ENCODE measurements around the gene MLLT10.
"Not testable (repeated sequence)": the region's sequence is repeated elsewhere in the genome, so short reads cannot be mapped to it uniquely, and the experiment has no call there.

MLLT10 gene

DNA sequence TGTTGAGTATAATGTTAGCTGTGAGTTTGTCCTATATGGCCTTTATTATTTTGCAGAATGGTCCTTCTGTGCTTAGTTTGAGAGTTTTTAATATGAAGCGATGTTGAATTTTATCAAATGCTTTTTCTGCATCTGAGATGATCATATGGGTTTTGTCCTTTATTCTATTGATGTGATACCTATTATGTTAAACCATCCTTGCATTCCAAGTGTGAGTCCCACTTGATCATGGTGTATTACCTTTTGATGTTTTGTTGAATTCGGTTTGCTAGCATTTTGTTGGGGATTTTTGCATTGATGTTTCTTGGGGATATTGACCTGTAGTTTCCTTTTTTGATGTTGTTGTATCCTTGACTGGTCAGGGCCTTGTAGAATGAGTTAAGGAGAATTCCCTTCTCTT lies 166.4 kb downstream of the MLLT10 start:
- Histone ChIP-seq H3K27ac (ENCODE audit: low read depth, low read length) (no peak overlapping the region), H3K9ac (ENCODE audit: low read length) (no peak overlapping the region), H3K27me3 (ENCODE audit: control insufficient read depth in 1 of 2, insufficient read depth in 2 of 2, low read length in 2 of 2) (no peaks in the 10 kb centered on the region), H3K36me3 (ENCODE audit: insufficient read depth, low read length) (no peaks in the 10 kb centered on the region), H3K4me1 (ENCODE audit: insufficient read depth, low read length) (peaks cover 3% of the 10 kb centered on the region), H3K4me3 (ENCODE audit: low read depth in 1 of 2, low read length in 2 of 2) (no peak overlapping the region), H3K9me3 (ENCODE audit: low read length) (peaks cover 11% of the 10 kb centered on the region)

DNA sequence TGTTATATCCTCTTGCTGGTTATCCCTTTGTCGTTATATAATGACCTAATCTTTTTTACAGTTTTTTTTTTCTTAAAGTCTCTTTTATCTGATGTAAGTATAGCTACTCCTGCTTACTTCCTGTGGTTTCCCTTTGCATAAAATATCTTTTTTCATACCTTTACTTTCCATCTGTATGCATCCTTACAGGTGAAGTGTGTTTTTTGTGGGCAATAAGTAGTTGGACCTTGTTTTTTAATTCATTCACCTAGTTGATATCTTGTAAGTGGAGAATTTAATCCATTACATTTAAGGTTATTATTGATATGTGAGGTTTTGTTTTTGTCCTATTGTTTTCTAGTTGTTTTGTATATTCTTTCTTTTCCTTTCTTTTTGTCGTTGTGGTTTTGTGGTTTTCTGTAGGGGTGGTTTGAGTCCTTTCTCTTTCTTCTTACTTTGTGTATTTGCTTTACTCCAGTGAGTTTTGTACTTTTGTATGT lies 168.6 kb downstream of the MLLT10 start:
- Histone ChIP-seq H3K9ac (ENCODE audit: low read length) (no peak overlapping the region), H3K36me3 (ENCODE audit: insufficient read depth, low read length) (no peaks in the 10 kb centered on the region), H3K27ac (ENCODE audit: low read depth, low read length) (no peak overlapping the region), H3K9me3 (ENCODE audit: low read length) (peaks cover 11% of the 10 kb centered on the region), H3K4me1 (ENCODE audit: insufficient read depth, low read length) (no peaks in the 10 kb centered on the region), H3K4me3 (ENCODE audit: low read depth in 1 of 2, low read length in 2 of 2) (no peak overlapping the region), H3K27me3 (ENCODE audit: control insufficient read depth in 1 of 2, insufficient read depth in 2 of 2, low read length in 2 of 2) (no peaks in the 10 kb centered on the region)

DNA sequence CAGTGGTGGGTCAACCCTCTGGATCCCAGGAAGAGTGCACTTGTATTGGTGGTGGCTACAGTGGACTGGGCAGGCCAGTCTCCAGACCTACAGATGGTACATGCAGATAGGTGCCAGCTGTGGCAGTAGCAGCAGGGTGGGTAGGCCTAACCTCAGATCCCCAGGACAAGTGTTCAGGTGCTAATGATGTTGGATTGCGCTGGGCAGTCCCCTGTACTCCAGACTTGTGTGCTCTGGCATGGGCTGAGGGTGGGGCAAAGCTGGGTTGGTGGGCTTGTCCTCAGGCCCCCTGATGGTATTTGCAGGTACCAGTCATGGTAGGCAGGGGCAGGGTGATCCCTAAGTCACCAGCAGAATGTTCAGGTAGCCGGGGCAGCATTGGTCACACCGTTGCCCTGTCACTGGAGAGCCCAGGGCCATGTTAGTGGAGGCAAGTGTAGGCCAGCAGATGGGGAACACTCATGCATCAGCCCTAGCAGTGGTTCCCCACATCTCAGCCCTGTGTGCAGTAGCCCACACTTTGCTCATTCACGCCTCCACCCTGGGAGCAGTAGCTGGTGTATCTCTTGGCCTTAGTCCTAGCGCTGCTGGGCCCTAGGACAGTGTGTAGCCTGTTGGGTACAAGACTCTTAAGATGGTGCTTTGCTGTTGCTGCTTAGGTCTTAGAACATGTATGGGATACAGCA lies 171.3 kb downstream of the MLLT10 start:
- Histone ChIP-seq H3K27me3 (ENCODE audit: control insufficient read depth in 1 of 2, insufficient read depth in 2 of 2, low read length in 2 of 2) (no peaks in the 10 kb centered on the region), H3K9me3 (ENCODE audit: low read length) (peaks cover 4% of the 10 kb centered on the region), H3K9ac (ENCODE audit: low read length) (no peak overlapping the region), H3K4me3 (ENCODE audit: low read depth in 1 of 2, low read length in 2 of 2) (no peak overlapping the region), H3K27ac (ENCODE audit: low read depth, low read length) (no peak overlapping the region), H3K4me1 (ENCODE audit: insufficient read depth, low read length) (no peaks in the 10 kb centered on the region), H3K36me3 (ENCODE audit: insufficient read depth, low read length) (no peaks in the 10 kb centered on the region)

DNA sequence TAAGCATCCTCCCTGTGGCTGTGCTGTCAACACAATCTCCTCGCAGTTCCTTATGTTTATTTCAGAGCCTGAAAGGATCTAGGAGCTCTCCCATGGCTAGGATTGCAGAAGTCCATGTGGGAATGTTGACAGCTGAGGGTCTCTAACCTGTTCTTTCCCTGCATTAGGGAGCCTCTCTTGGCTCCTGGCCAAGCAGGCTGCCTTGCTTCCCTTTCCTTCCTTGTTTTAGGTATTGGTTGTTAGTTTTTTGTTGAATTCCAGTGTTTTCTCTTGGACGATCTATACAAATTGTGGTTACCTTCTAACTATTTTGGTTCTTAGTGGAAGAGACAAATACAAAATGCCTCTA lies 171.8 kb downstream of the MLLT10 start:
- Histone ChIP-seq H3K27ac (ENCODE audit: low read depth, low read length) (no peak overlapping the region), H3K9ac (ENCODE audit: low read length) (no peak overlapping the region), H3K36me3 (ENCODE audit: insufficient read depth, low read length) (no peaks in the 10 kb centered on the region), H3K9me3 (ENCODE audit: low read length) (no peaks in the 10 kb centered on the region), H3K4me1 (ENCODE audit: insufficient read depth, low read length) (no peaks in the 10 kb centered on the region), H3K4me3 (ENCODE audit: low read depth in 1 of 2, low read length in 2 of 2) (no peak overlapping the region), H3K27me3 (ENCODE audit: control insufficient read depth in 1 of 2, insufficient read depth in 2 of 2, low read length in 2 of 2) (no peaks in the 10 kb centered on the region)

DNA sequence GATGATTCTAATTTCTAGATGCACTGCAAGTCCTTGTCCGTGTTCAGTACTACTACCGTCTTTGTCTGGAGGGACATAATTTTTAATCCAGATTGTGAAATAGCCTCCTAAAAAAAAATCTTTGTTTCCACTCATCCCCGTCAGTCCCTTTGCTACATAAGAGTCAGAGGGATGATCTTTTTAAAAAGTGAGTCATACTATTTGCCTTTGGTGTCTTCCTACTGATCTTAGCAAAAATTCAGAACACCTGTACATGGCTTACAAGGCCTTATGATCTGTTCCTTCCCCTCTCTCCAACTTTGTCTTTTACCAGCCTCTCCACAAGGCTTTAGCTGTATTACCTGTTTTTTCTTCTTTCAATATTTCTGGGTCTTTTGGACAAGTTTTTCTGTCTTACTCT lies 173.5 kb downstream of the MLLT10 start:
- H3K4me1 ChIP-seq (ENCODE audit: insufficient read depth, low read length), result no peaks in the 10 kb centered on the region
- no peaks in the 10 kb centered on the region for H3K27me3 ChIP-seq (ENCODE audit: control insufficient read depth in 1 of 2, insufficient read depth in 2 of 2, low read length in 2 of 2)
- no peak overlapping the region for H3K9ac ChIP-seq (ENCODE audit: low read length)
- H3K36me3 ChIP-seq (ENCODE audit: insufficient read depth, low read length), result no peaks in the 10 kb centered on the region
- H3K27ac ChIP-seq (ENCODE audit: low read depth, low read length), result no peak overlapping the region
- H3K9me3 ChIP-seq (ENCODE audit: low read length), result no peaks in the 10 kb centered on the region
- no peak overlapping the region for H3K4me3 ChIP-seq (ENCODE audit: low read depth in 1 of 2, low read length in 2 of 2)

DNA sequence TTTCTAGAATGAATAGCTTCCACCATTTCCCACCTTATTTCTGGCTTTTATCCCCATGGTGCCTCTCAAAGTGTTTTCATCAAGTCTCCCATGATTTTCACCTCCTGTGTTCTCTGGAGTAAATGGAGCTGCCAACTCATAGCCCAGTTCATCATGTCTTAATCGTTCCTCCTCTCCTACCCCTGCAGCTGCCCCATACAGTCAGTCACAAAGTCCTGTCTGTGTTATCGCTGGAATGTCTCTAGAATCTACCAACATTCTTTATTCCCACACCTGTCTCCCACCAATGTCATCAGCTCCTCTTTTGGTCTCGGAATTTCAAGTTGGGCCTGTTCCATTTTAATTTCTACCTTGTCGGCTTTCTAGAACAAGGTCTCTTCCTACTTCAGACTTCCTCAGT lies 178.9 kb downstream of the MLLT10 start:
- H3K36me3 ChIP-seq (ENCODE audit: insufficient read depth, low read length), result peaks cover 11% of the 10 kb centered on the region
- H3K4me3 ChIP-seq (ENCODE audit: low read depth in 1 of 2, low read length in 2 of 2), result no peak overlapping the region
- H3K9ac ChIP-seq (ENCODE audit: low read length), result no peak overlapping the region
- H3K9me3 ChIP-seq (ENCODE audit: low read length), result no peaks in the 10 kb centered on the region
- H3K27me3 ChIP-seq (ENCODE audit: control insufficient read depth in 1 of 2, insufficient read depth in 2 of 2, low read length in 2 of 2), result no peaks in the 10 kb centered on the region
- H3K4me1 ChIP-seq (ENCODE audit: insufficient read depth, low read length), result no peaks in the 10 kb centered on the region
- no peak overlapping the region for H3K27ac ChIP-seq (ENCODE audit: low read depth, low read length)

DNA sequence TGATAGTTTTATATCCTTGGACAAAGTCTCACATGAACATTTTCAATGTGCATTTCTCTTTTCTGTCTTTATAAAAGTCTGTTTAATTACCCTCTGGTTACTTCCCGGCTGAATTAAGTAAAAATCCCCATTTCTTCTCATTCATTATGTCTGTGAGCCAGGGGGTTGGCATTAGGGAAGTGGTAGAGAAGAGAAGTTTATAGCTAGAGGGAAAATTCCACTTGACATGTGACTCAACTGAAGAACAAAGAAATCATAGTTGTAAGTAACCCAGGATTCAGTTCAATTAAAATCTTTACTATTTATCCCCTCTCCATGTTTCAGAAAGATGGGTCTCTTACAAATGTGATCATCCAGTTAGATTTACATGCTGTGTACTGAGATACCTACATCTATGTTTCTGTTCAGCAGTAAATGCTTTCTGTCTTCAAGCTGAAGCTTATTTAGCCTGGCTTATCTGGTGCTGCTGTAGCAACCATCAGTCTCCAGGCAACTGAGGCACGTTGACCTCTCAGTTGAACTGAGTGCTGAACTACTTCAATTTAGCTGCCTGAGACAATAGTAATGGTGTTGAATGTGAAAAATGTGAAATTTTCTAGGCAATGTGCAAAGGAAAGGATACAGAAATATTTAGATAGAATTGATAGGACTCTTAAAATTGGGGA lies 181.6 kb downstream of the MLLT10 start:
- Histone ChIP-seq H3K4me3 (ENCODE audit: low read depth in 1 of 2, low read length in 2 of 2) (no peak overlapping the region), H3K9me3 (ENCODE audit: low read length) (no peaks in the 10 kb centered on the region), H3K36me3 (ENCODE audit: insufficient read depth, low read length) (peaks cover 11% of the 10 kb centered on the region), H3K27ac (ENCODE audit: low read depth, low read length) (no peak overlapping the region), H3K4me1 (ENCODE audit: insufficient read depth, low read length) (no peaks in the 10 kb centered on the region), H3K27me3 (ENCODE audit: control insufficient read depth in 1 of 2, insufficient read depth in 2 of 2, low read length in 2 of 2) (no peaks in the 10 kb centered on the region), H3K9ac (ENCODE audit: low read length) (no peak overlapping the region)

DNA sequence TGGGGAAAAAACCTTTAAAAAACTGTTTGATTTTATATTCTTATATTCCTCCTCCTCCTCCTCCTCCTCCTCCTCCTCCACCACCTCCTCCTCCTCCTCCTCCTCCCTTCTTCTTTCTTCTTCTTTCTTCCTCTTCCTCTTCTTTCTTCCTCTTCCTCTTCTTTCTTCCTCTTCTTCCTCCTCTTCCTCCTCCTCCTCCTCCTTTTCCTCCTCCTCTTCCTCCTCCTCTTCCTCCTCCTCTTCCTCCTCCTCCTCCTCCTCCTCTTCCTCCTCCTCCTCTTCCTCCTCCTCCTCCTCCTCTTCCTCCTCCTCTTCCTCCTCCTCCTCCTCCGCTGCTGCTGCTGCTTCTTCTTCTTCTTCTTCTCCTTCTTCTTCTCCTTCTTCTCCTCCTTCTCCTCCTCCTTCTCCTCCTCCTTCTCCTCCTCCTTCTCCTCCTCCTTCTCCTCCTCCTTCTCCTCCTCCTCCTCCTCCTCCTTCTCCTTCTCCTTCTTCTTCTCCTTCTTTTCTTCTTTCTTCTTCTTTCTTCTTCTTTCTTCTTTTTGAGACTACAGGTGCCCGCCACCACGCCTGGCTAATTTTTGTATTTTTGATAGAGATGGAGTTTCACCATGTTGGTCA lies 183.5 kb downstream of the MLLT10 start:
- H3K36me3 ChIP-seq (ENCODE audit: insufficient read depth, low read length), result peaks cover 11% of the 10 kb centered on the region
- H3K9ac ChIP-seq (ENCODE audit: low read length); H3K27me3 ChIP-seq (ENCODE audit: control insufficient read depth in 1 of 2, insufficient read depth in 2 of 2, low read length in 2 of 2): not testable (repeated sequence)

DNA sequence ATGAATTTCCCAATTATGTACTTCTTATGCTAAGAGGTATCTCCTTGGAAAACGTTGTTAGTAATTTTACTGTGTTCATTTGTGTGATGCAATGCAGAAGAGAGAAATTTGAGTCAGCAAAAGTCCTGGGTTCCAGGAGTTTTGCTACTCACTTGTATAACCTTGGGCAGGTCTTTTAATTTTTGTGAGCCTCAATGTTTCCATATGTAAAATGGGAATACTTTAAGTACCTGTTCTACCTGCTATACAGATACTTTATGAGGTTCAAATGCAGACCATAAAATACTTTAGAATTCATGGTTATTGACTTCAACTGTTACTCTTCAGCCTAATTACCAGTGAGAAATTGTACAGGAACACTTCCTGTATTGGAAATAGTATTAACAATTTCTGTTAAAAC lies 185.5 kb downstream of the MLLT10 start:
- H3K4me3 ChIP-seq (ENCODE audit: low read depth in 1 of 2, low read length in 2 of 2), result no peak overlapping the region
- H3K9me3 ChIP-seq (ENCODE audit: low read length), result no peaks in the 10 kb centered on the region
- no peak overlapping the region for H3K9ac ChIP-seq (ENCODE audit: low read length)
- H3K27ac ChIP-seq (ENCODE audit: low read depth, low read length), result no peak overlapping the region
- H3K36me3 ChIP-seq (ENCODE audit: insufficient read depth, low read length), result peaks cover 6% of the 10 kb centered on the region
- peaks cover 8% of the 10 kb centered on the region for H3K4me1 ChIP-seq (ENCODE audit: insufficient read depth, low read length)
- no peaks in the 10 kb centered on the region for H3K27me3 ChIP-seq (ENCODE audit: control insufficient read depth in 1 of 2, insufficient read depth in 2 of 2, low read length in 2 of 2)

More for the DNA sequence above, 183.5 kb downstream of the MLLT10 start:
- not testable (repeated sequence) for H3K4me1 ChIP-seq (ENCODE audit: insufficient read depth, low read length); H3K9me3 ChIP-seq (ENCODE audit: low read length); H3K4me3 ChIP-seq (ENCODE audit: low read depth in 1 of 2, low read length in 2 of 2); H3K27ac ChIP-seq (ENCODE audit: low read depth, low read length)

DNA sequence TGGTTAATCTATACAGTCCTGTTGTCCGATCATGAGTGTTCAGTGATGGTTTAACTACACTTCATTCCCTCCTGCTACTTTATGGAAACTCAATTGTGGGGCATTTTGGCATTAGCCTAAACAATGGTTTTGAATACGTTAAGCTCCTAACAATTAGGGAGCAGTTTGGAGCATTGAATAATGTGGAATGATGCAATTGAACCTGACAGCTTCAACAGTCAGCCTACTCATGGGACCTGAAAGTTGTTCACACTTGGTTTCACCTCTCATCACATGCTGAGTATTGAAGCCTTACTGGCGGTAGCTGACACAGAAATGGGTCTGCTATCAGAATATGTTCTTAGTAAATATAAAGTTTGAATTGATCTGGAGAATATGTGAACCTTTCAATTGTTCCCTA lies 186.1 kb downstream of the MLLT10 start:
- Histone ChIP-seq H3K4me1 (ENCODE audit: insufficient read depth, low read length) (peaks cover 14% of the 10 kb centered on the region), H3K27ac (ENCODE audit: low read depth, low read length) (no peak overlapping the region), H3K4me3 (ENCODE audit: low read depth in 1 of 2, low read length in 2 of 2) (no peak overlapping the region), H3K9me3 (ENCODE audit: low read length) (no peaks in the 10 kb centered on the region), H3K36me3 (ENCODE audit: insufficient read depth, low read length) (peaks cover 4% of the 10 kb centered on the region), H3K9ac (ENCODE audit: low read length) (no peak overlapping the region), H3K27me3 (ENCODE audit: control insufficient read depth in 1 of 2, insufficient read depth in 2 of 2, low read length in 2 of 2) (no peaks in the 10 kb centered on the region)

DNA sequence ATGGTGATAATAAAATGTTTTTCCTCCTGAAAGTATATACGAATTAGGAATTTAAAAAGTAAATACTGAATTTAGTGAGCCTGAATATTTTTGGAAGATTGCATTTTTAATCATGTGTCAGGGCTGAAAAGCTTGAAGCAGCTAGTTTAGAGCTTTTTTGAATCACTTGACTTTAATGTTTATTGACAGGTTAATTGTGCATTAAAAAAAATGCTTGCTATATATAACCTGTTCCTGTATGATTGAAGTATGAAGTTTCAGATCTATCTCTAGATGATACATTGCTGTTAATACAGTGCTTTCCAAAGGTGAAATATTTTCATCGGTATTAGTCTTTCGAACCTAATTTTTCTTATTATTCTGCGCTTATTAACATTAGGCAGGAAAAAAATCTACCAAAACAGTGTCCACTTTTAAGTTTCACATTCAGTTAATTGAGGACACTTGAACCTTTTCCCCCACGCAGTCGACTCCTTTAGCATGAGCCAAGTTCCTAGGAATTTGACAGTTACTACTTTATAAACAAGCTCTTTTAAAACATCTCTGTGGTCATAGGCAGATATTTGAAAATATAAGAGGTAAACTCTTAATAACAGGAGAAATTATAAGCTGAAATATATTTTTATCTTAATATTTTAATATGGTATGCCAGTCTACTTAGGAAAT lies 187.1 kb downstream of the MLLT10 start:
- H3K27me3 ChIP-seq (ENCODE audit: control insufficient read depth in 1 of 2, insufficient read depth in 2 of 2, low read length in 2 of 2), result no peaks in the 10 kb centered on the region
- H3K36me3 ChIP-seq (ENCODE audit: insufficient read depth, low read length), result no peaks in the 10 kb centered on the region
- no peak overlapping the region for H3K9ac ChIP-seq (ENCODE audit: low read length)
- H3K4me1 ChIP-seq (ENCODE audit: insufficient read depth, low read length), result peaks cover 17% of the 10 kb centered on the region
- no peak overlapping the region for H3K4me3 ChIP-seq (ENCODE audit: low read depth in 1 of 2, low read length in 2 of 2)
- no peak overlapping the region for H3K27ac ChIP-seq (ENCODE audit: low read depth, low read length)
- no peaks in the 10 kb centered on the region for H3K9me3 ChIP-seq (ENCODE audit: low read length)
